Natural killer cell treated with Interleukin-12 subunit alpha and Interleukin-12 subunit beta and Interleukin-15 and Interleukin-18, amount 100 ng/mL, for 72 hours (primary cell): ENCODE data around the gene PCMTD2. TPM values are rescaled to one million over a fixed set of nuclear protein-coding genes. Genes with fewer than 3 reads are reported as not detected.

Source experiments
- ATAC-seq, 2 donors: fragments of 150-1000 bp; cut with Tn5 transposase in 1 of 2; sonication (Bioruptor Pico), chemical (Tn5 transposase) in 1 of 2; 2 replicates each; pipeline ENCODE4 v1.10.0; 2021
- DNase-seq: peaks from one replicate; pipeline ENCODE4 v3.0.0; 2022; ENCODE audit warnings: low spot score
- H3K27ac Mint-ChIP-seq, 2 donors: 1 replicate in 1 of 2; 2 replicates in 1 of 2; pipeline ENCODE4 v1.8.0; 2022; ENCODE audit warnings: mixed read lengths in 2 of 2, mild to moderate bottlenecking in 1 of 2, moderate library complexity in 1 of 2
- H3K27me3 Mint-ChIP-seq, 2 donors: 1 replicate in 1 of 2; 2 replicates in 1 of 2; pipeline ENCODE4 v1.8.0; 2022; ENCODE audit warnings: mixed read lengths in 2 of 2
- H3K36me3 Mint-ChIP-seq: one replicate; pipeline ENCODE4 v1.8.0; 2022; ENCODE audit warnings: mixed read lengths
- H3K4me1 Mint-ChIP-seq, 2 donors: 1 replicate in 1 of 2; 2 replicates in 1 of 2; pipeline ENCODE4 v1.8.0; 2022; ENCODE audit warnings: low read depth in 2 of 2, mixed read lengths in 2 of 2, mild to moderate bottlenecking in 1 of 2
- H3K4me3 Mint-ChIP-seq: one replicate; pipeline ENCODE4 v1.8.0; 2022; ENCODE audit warnings: mixed read lengths
- H3K9me3 Mint-ChIP-seq: 2 replicates; pipeline ENCODE4 v1.8.0; 2022; ENCODE audit warnings: mixed read lengths
- total RNA-seq, 2 donors: library from RNA; stranded (reverse); gene quantifications; one replicate each; pipeline ENCODE4 v1.2.3, GENCODE V29; 2022

The PCMTD2 gene
- total RNA-seq: 10 to 100 TPM; 17.4 to 21.8 TPM

- DNase-seq (peak; percentile 91), ATAC-seq (peak; percentile 94 to 95)
- Mint-ChIP-seq H3K27me3 (peaks cover 4% of the 10 kb centered on the region in 2 donors), H3K4me1 (peaks cover 34 to 35% of the 10 kb centered on the region in 2 donors), H3K27ac (peak within 1 kb of the TSS; percentile 85 to 93), H3K4me3 (peak within 1 kb of the TSS; percentile 86), H3K36me3 (no peaks in the 10 kb centered on the region), H3K9me3 (no peaks in the 10 kb centered on the region)
These were observed at the start of gene PCMTD2 for GRCh38 chr20:64255361-64256281. PCMTD2 (plus strand) TSS chr20:64255748; CDS start chr20:64259966, 4,218 bp downstream.

GRCh38 chr20:64206614-64207013, 48.9 kb upstream of the PCMTD2 start:
- ATAC-seq: no peak
- no peaks in the 10 kb centered on the region for H3K4me1 Mint-ChIP-seq
- no peaks in the 10 kb centered on the region for H3K9me3 Mint-ChIP-seq

GRCh38 chr20:64207641-64208590, 47.6 kb upstream of the PCMTD2 start:
- H3K4me1 Mint-ChIP-seq: no peaks in the 10 kb centered on the region
- no peaks in the 10 kb centered on the region for H3K9me3 Mint-ChIP-seq
- no peak for DNase-seq
- no peak for ATAC-seq
- peaks cover 0 to 2% of the 10 kb centered on the region in 2 donors for H3K27me3 Mint-ChIP-seq
- no peak overlapping the region for H3K27ac Mint-ChIP-seq
- H3K4me3 Mint-ChIP-seq: no peak overlapping the region
- no peaks in the 10 kb centered on the region for H3K36me3 Mint-ChIP-seq

More at GRCh38 chr20:64206614-64207013, 48.9 kb upstream of the PCMTD2 start:
- Mint-ChIP-seq H3K4me3 (no peak overlapping the region), H3K27ac (no peak overlapping the region), H3K27me3 (peaks cover 0 to 2% of the 10 kb centered on the region in 2 donors), H3K36me3 (no peaks in the 10 kb centered on the region)
- no peak for DNase-seq

GRCh38 chr20:64209148-64209547, 46.4 kb upstream of the PCMTD2 start:
- no peaks in the 10 kb centered on the region for H3K4me1 Mint-ChIP-seq
- H3K4me3 Mint-ChIP-seq: no peak overlapping the region
- no peak for ATAC-seq
- H3K27ac Mint-ChIP-seq: no peak overlapping the region
- no peaks in the 10 kb centered on the region for H3K36me3 Mint-ChIP-seq
- H3K9me3 Mint-ChIP-seq: no peaks in the 10 kb centered on the region
- H3K27me3 Mint-ChIP-seq: peaks cover 0 to 2% of the 10 kb centered on the region in 2 donors
- no peak for DNase-seq

GRCh38 chr20:64210656-64211369, 44.7 kb upstream of the PCMTD2 start:
- Mint-ChIP-seq H3K4me3 (no peak overlapping the region), H3K27me3 (peaks cover 0 to 4% of the 10 kb centered on the region in 2 donors), H3K4me1 (peaks cover 0 to 3% of the 10 kb centered on the region in 2 donors), H3K27ac (no peak overlapping the region), H3K36me3 (no peaks in the 10 kb centered on the region), H3K9me3 (no peaks in the 10 kb centered on the region)
- ATAC-seq: no peak
- no peak for DNase-seq

GRCh38 chr20:64211874-64212658, 43.5 kb upstream of the PCMTD2 start:
- Mint-ChIP-seq H3K9me3 (no peaks in the 10 kb centered on the region), H3K27ac (no peak overlapping the region), H3K4me1 (peaks cover 0 to 3% of the 10 kb centered on the region in 2 donors), H3K36me3 (no peaks in the 10 kb centered on the region), H3K27me3 (peaks cover 0 to 4% of the 10 kb centered on the region in 2 donors), H3K4me3 (no peak overlapping the region)
- no peak for DNase-seq
- no peak for ATAC-seq

- Mint-ChIP-seq H3K9me3 (no peaks in the 10 kb centered on the region), H3K4me1 (peaks cover 0 to 3% of the 10 kb centered on the region in 2 donors), H3K4me3 (no peak overlapping the region), H3K36me3 (no peaks in the 10 kb centered on the region), H3K27me3 (peaks cover 0 to 4% of the 10 kb centered on the region in 2 donors), H3K27ac (no peak overlapping the region)
- ATAC-seq: no peak
- DNase-seq: no peak
These were observed 42.8 kb upstream of the PCMTD2 start for GRCh38 chr20:64212755-64213154.

- no peaks in the 10 kb centered on the region for H3K9me3 Mint-ChIP-seq
- no peak for ATAC-seq
- no peak for DNase-seq
- no peak overlapping the region for H3K27ac Mint-ChIP-seq
- H3K4me1 Mint-ChIP-seq: peaks cover under 1 to 3% of the 10 kb centered on the region in 2 donors
- peaks cover 0 to 2% of the 10 kb centered on the region in 2 donors for H3K27me3 Mint-ChIP-seq
- H3K4me3 Mint-ChIP-seq: no peak overlapping the region
- no peaks in the 10 kb centered on the region for H3K36me3 Mint-ChIP-seq
These were observed 41.4 kb upstream of the PCMTD2 start for GRCh38 chr20:64214113-64214512.

GRCh38 chr20:64214952-64215351, 40.6 kb upstream of the PCMTD2 start:
- no peak overlapping the region for H3K4me3 Mint-ChIP-seq
- H3K36me3 Mint-ChIP-seq: no peaks in the 10 kb centered on the region
- H3K9me3 Mint-ChIP-seq: no peaks in the 10 kb centered on the region
- ATAC-seq (no peak), DNase-seq (no peak)
- H3K27me3 Mint-ChIP-seq: peaks cover 0 to 4% of the 10 kb centered on the region in 2 donors
- H3K4me1 Mint-ChIP-seq: peaks cover 4 to 7% of the 10 kb centered on the region in 2 donors
- no peak overlapping the region for H3K27ac Mint-ChIP-seq

- peaks cover 0 to 4% of the 10 kb centered on the region in 2 donors for H3K27me3 Mint-ChIP-seq
- H3K27ac Mint-ChIP-seq: no peak overlapping the region
- H3K9me3 Mint-ChIP-seq: no peaks in the 10 kb centered on the region
- H3K4me3 Mint-ChIP-seq: no peak overlapping the region
- peaks cover 4 to 7% of the 10 kb centered on the region in 2 donors for H3K4me1 Mint-ChIP-seq
- H3K36me3 Mint-ChIP-seq: no peaks in the 10 kb centered on the region
- DNase-seq (no peak), ATAC-seq (no peak)
These were observed 39.5 kb upstream of the PCMTD2 start for GRCh38 chr20:64216036-64216435.

GRCh38 chr20:64216910-64217309, 38.6 kb upstream of the PCMTD2 start:
- Mint-ChIP-seq H3K36me3 (no peaks in the 10 kb centered on the region), H3K4me1 (peaks cover 4 to 7% of the 10 kb centered on the region in 2 donors), H3K27me3 (peaks cover 0 to 4% of the 10 kb centered on the region in 2 donors), H3K4me3 (no peak overlapping the region), H3K27ac (no peak overlapping the region), H3K9me3 (no peaks in the 10 kb centered on the region)
- DNase-seq: no peak
- no peak for ATAC-seq

- no peak for DNase-seq
- Mint-ChIP-seq H3K4me1 (peaks cover 4 to 7% of the 10 kb centered on the region in 2 donors), H3K9me3 (no peaks in the 10 kb centered on the region)
These were observed 37.9 kb upstream of the PCMTD2 start for GRCh38 chr20:64217539-64218221.

More at GRCh38 chr20:64217539-64218221, 37.9 kb upstream of the PCMTD2 start:
- no peak overlapping the region for H3K4me3 Mint-ChIP-seq
- no peaks in the 10 kb centered on the region for H3K36me3 Mint-ChIP-seq
- no peak overlapping the region for H3K27ac Mint-ChIP-seq
- ATAC-seq: no peak
- H3K27me3 Mint-ChIP-seq: peaks cover 0 to 4% of the 10 kb centered on the region in 2 donors
